Transverse colon (tissue), 4 donors: Measurements from ENCODE around the gene SART1. TPM values are rescaled to one million over a fixed set of nuclear protein-coding genes. Genes with fewer than 3 reads are reported as not detected.
A peak's percentile ranks its signal among the peaks of the same experiment; 100 is the strongest.

Source experiments
- DNase-seq: peaks from one replicate; pipeline ENCODE4 v3.0.0-alpha.2; 2019
- H3K27ac ChIP-seq, 4 donors: fragments of 200-600 bp; sonication (generic); 2 replicates each; pipeline ENCODE4 v1.5.1; 2016 to 2018; ENCODE audit warnings: inconsistent platforms in 4 of 4
- H3K27me3 ChIP-seq: fragments of 200-600 bp; sonication (generic); 2 replicates; pipeline ENCODE4 v1.5.1; 2017; ENCODE audit warnings: inconsistent platforms
- H3K36me3 ChIP-seq, 4 donors: fragments of 200-600 bp; sonication (generic); 2 replicates each; pipeline ENCODE4 v1.5.1; 2017 to 2019; ENCODE audit warnings: inconsistent platforms in 4 of 4
- H3K4me1 ChIP-seq, 4 donors: fragments of 200-600 bp; sonication (generic); 2 replicates each; pipeline ENCODE4 v1.5.1; 2017 to 2020; ENCODE audit warnings: inconsistent platforms in 4 of 4
- H3K4me3 ChIP-seq, 4 donors: fragments of 200-600 bp; sonication (generic); 1 replicate in 1 of 4; 2 replicates in 3 of 4; pipeline versions ENCODE4 v1.5.1 to v1.6.1; 2017 to 2019; ENCODE audit warnings: inconsistent platforms in 4 of 4
- H3K9me3 ChIP-seq, 2 donors: fragments of 200-600 bp; sonication (generic); 2 replicates each; pipeline ENCODE4 v1.5.1; 2017 to 2019; ENCODE audit warnings: inconsistent platforms in 2 of 2
- CTCF ChIP-seq, 5 experiments: fragments of 200-600 bp in 3 of 5; fragments of 450-650 bp in 2 of 5; sonication (generic) in 3 of 5; IDR thresholded peaks; 1 replicate in 2 of 5; 2 replicates in 3 of 5; pipeline ENCODE4 v1.5.1; 2016 to 2017; ENCODE audit warnings: antibody characterized with exemption in 5 of 5, inconsistent platforms in 3 of 5, mild to moderate bottlenecking in 2 of 5, moderate library complexity in 1 of 5
- EP300 ChIP-seq: sonication (generic); formaldehyde crosslinking; IDR thresholded peaks from one replicate; pipeline ENCODE4 v1.6.1; 2017; ENCODE audit warnings: antibody characterized with exemption, low read depth
- POLR2A ChIP-seq: fragments of 450-650 bp; IDR thresholded peaks from one replicate; pipeline ENCODE4 v1.6.1; 2016; ENCODE audit warnings: antibody characterized with exemption, mild to moderate bottlenecking, moderate library complexity
- POLR2AphosphoS5 ChIP-seq, 3 donors: sonication (generic); formaldehyde crosslinking; IDR thresholded peaks; one replicate each; pipeline ENCODE4 v1.6.1; 2016; ENCODE audit warnings: antibody characterized with exemption in 3 of 3
- WGBS, 2 donors: methylation state at CpG; one replicate each; pipeline ENCODE4 v1.1.5; 2018; ENCODE audit warnings: low coverage in 1 of 2; 5-methylcytosine and 5-hydroxymethylcytosine counted together
- in situ Hi-C, 4 donors: fragments of 200-750 bp; cut with MboI; loops; one replicate each; pipeline versions ENCODE4 v1.15.0 to v1.15.1; 2017; ENCODE audit warnings: low sequenced_read_pairs in 3 of 4, low pct_ligation_motif_present in 1 of 4, low pct_unique_long_range_greater_than_20kb in 1 of 4
- intact Hi-C: fragments of 100-400 bp; cut with DNase I; formaldehyde crosslinking; loops from one replicate; pipeline ENCODE4 v1.15.1; 2023; ENCODE audit warnings: low total_unique reads
- total RNA-seq, 4 donors: library from RNA; depleted of rRNA; stranded (reverse); fragments of >200 nt; gene quantifications; one replicate each; pipeline ENCODE4 v1.1.0, GENCODE V29; 2016

The SART1 gene
- total RNA-seq, result 10 to 100 TPM; 31.8 to 76.3 (median 34.3) TPM

DNA sequence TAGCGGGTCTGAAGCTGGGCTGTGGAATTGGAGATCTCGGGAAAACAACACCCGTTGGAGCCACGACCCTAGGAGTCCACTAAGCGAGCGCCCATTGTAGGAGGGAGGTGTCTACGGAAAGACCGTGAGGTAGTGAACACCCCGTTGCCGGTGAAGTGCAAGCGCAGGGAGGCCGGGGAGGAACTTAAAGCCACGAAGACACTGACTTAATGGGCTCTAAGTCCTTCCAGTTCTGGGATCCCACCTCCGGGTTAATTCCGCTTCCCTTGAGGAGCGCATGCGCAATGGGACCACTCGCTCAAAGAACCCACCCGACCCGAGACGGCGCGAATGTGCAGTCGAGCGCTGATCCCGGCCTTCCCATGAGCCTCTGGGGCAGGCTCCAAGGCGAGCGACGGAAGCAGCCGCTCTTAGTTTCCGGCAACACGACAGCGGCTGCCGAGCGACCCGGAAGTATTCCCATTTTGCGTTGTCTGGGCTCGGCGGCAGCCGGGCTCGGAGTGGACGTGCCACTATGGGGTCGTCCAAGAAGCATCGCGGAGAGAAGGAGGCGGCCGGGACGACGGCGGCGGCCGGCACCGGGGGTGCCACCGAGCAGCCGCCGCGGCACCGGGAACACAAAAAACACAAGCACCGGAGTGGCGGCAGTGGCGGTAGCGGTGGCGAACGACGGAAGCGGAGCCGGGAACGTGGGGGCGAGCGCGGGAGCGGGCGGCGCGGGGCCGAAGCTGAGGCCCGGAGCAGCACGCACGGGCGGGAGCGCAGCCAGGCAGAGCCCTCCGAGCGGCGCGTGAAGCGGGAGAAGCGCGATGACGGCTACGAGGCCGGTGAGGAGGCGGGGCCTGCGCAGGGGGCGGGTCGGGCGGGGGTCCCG, at the start of gene SART1:
TSS of gene SART1 (plus strand) at position 468 of the 874 bp plus-strand sequence. CDS start at position 515, 47 bp downstream.
- peak; percentile 97 for DNase-seq
- intact Hi-C loops, result no loop called here
- Histone ChIP-seq H3K27ac (peak within 1 kb of the TSS; percentile 89 to 96 (median 93)), H3K36me3 (peaks cover 0 to 24% (median 16%) of the 10 kb centered on the region in 4 donors), H3K9me3 (no peaks in the 10 kb centered on the region), H3K4me1 (peaks cover 19 to 26% (median 23%) of the 10 kb centered on the region in 4 donors), H3K4me3 (peak within 1 kb of the TSS; percentile 81 to 99 (median 97)), H3K27me3 (no peaks in the 10 kb centered on the region)
- in situ Hi-C loops, result no loop called here
- 0 to 4% methylated on average over 5 to 77 of the region's 97 CpGs for WGBS, 2 donors
- TF ChIP-seq POLR2AphosphoS5 (IDR thresholded peaks at IDR 0.05), result peak; percentile 73 to 87 (median 85)
- TF ChIP-seq POLR2A, result peak; percentile 75
- TF ChIP-seq CTCF (IDR thresholded peaks at IDR 0.05), result peak in 1 of 5 experiments; percentile 13
- no peak for TF ChIP-seq EP300

DNA sequence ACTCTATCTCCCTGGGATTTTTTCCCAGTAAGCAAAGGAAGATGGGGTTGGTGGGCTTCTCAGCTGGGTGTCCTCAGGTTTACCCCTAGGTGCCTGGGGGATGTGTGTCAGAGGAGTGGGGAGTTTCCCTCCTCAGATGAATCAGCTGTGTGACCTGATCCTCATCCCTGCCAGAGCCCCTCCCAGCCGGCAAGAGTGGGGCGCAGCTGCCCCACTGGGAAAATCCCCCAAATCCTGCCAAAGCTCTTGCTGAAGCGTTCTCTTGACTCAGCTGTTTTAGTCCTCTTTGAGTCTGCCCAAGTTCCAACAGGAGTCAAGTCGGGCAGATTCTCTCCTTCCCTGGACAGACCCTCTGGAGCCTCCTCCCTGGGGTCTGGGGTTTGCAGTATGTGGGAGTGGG, 48.7 kb upstream of the SART1 start:
- no peaks in the 10 kb centered on the region for H3K36me3 ChIP-seq
- 48% methylated on average over 4 of the region's 4 CpGs; no CpG with 5 or more reads in 1 of the 2 donors for WGBS, 2 donors
- H3K9me3 ChIP-seq, result no peaks in the 10 kb centered on the region
- in situ Hi-C loops (no loop called here), intact Hi-C loops (no loop called here)
- no peaks in the 10 kb centered on the region for H3K27me3 ChIP-seq
- no peak overlapping the region for H3K4me3 ChIP-seq
- no peak for TF ChIP-seq EP300
- TF ChIP-seq CTCF (IDR thresholded peaks at IDR 0.05), result no peak
- TF ChIP-seq POLR2AphosphoS5 (IDR thresholded peaks at IDR 0.05), result no peak
- no peak for TF ChIP-seq POLR2A
- no peak overlapping the region for H3K27ac ChIP-seq
- peaks cover 22 to 41% (median 37%) of the 10 kb centered on the region in 4 donors for H3K4me1 ChIP-seq
- DNase-seq, result no peak

GRCh38 chr11:65915101-65915820, 46.3 kb upstream of the SART1 start:
- no peaks in the 10 kb centered on the region for H3K36me3 ChIP-seq
- H3K27ac ChIP-seq, result peak overlapping the region; percentile 91 to 98 (median 96)
- no peak for TF ChIP-seq CTCF (IDR thresholded peaks at IDR 0.05)
- no peak for TF ChIP-seq POLR2AphosphoS5 (IDR thresholded peaks at IDR 0.05)
- TF ChIP-seq EP300, result no peak
- TF ChIP-seq POLR2A, result no peak
- 56 to 62% methylated on average over 3 to 10 of the region's 10 CpGs for WGBS, 2 donors
- no peaks in the 10 kb centered on the region for H3K27me3 ChIP-seq
- in situ Hi-C loops, result no loop called here
- no peak for DNase-seq
- intact Hi-C loops, result no loop called here
- peaks cover 25 to 47% (median 45%) of the 10 kb centered on the region in 4 donors for H3K4me1 ChIP-seq
- H3K4me3 ChIP-seq, result no peak overlapping the region
- no peaks in the 10 kb centered on the region for H3K9me3 ChIP-seq

- in situ Hi-C loops, result no loop called here
- H3K4me3 ChIP-seq, result no peak overlapping the region
- no peak for TF ChIP-seq CTCF (IDR thresholded peaks at IDR 0.05)
- TF ChIP-seq POLR2AphosphoS5 (IDR thresholded peaks at IDR 0.05), result peak; percentile 68 to 75 (median 73)
- no peak for TF ChIP-seq POLR2A
- no peaks in the 10 kb centered on the region for H3K9me3 ChIP-seq
- H3K27me3 ChIP-seq, result no peaks in the 10 kb centered on the region
- H3K4me1 ChIP-seq, result peaks cover 31 to 53% (median 51%) of the 10 kb centered on the region in 4 donors
- intact Hi-C loops, result no loop called here
- 51% methylated on average over 13 of the region's 13 CpGs; no CpG with 5 or more reads in 1 of the 2 donors for WGBS, 2 donors
- no peaks in the 10 kb centered on the region for H3K36me3 ChIP-seq
- DNase-seq, result peak; percentile 74
- H3K27ac ChIP-seq, result peak overlapping the region; percentile 91 to 98 (median 96)
These were observed 45.7 kb upstream of the SART1 start for GRCh38 chr11:65915821-65916251.
